Body of pancreas (tissue), 4 donors: Measurements from ENCODE around the gene AGBL3. TPM values are rescaled to one million over a fixed set of nuclear protein-coding genes. Genes with fewer than 3 reads are reported as not detected.
"Not testable (repeated sequence)": the region's sequence is repeated elsewhere in the genome, so short reads cannot be mapped to it uniquely, and the experiment has no call there.

Experiments used
- ATAC-seq: fragments of 150-250 bp; one replicate; pipeline ENCODE4 v1.9.1; 2016
- DNase-seq, 4 donors: peaks; one replicate each; pipeline ENCODE4 v3.0.0-alpha.2; 2019
- H3K27ac ChIP-seq, 4 donors: fragments of 200-600 bp; sonication (generic); 1 replicate in 3 of 4; 2 replicates in 1 of 4; pipeline versions ENCODE4 v1.5.1 to v1.6.1; 2016 to 2019; ENCODE audit warnings: mild to moderate bottlenecking in 1 of 4, mixed read lengths in 1 of 4, moderate library complexity in 1 of 4
- H3K27me3 ChIP-seq, 2 donors: fragments of 200-600 bp; sonication (generic); one replicate each; pipeline ENCODE4 v1.6.0; 2016; ENCODE audit warnings: mild to moderate bottlenecking in 1 of 2
- H3K36me3 ChIP-seq, 2 donors: fragments of 200-600 bp; sonication (generic); replicated peaks in 1 of 2; 2 replicates each; pipeline ENCODE4 v1.5.1; 2016; ENCODE audit warnings: low read depth in 2 of 2; ENCODE audit not compliant: insufficient read depth in 1 of 2
- H3K4me1 ChIP-seq: fragments of 200-600 bp; sonication (generic); one replicate; pipeline ENCODE4 v1.6.0; 2016
- H3K4me3 ChIP-seq, 2 donors: fragments of 200-600 bp; sonication (generic); 1 replicate in 1 of 2; 2 replicates in 1 of 2; pipeline ENCODE4 v1.5.1; 2016 to 2019
- H3K9me3 ChIP-seq, 3 donors: fragments of 200-600 bp; sonication (generic); 1 replicate in 2 of 3; 2 replicates in 1 of 3; pipeline ENCODE4 v1.5.1; 2016
- CTCF ChIP-seq, 7 experiments: fragments of 450-650 bp in 4 of 7; fragments of 200-600 bp in 3 of 7; sonication (generic) in 3 of 7; IDR thresholded peaks; one replicate each; pipeline ENCODE4 v1.5.1; 2016 to 2019; ENCODE audit warnings: antibody characterized with exemption in 7 of 7
- POLR2A ChIP-seq, 3 donors: fragments of 450-650 bp; IDR thresholded peaks; one replicate each; pipeline ENCODE4 v1.6.1; 2016; ENCODE audit warnings: antibody characterized with exemption in 3 of 3, mild to moderate bottlenecking in 2 of 3
- WGBS, 2 donors: methylation state at CpG; one replicate each; pipeline ENCODE4 v1.1.5; 2017; 5-methylcytosine and 5-hydroxymethylcytosine counted together
- intact Hi-C: fragments of 100-400 bp; cut with DNase I; formaldehyde crosslinking; loops from one replicate; pipeline ENCODE4 v1.15.1; 2023
- total RNA-seq, 2 donors: library from RNA; depleted of rRNA; stranded (reverse); fragments of >200 nt; gene quantifications; one replicate each; pipeline ENCODE4 v1.1.0, GENCODE V29; 2016

The AGBL3 gene
- total RNA-seq, 2 donors from 2014 or later = 0.33 to 2.6 TPM

GRCh38 chr7:135023622-135024021, 37.3 kb downstream of the AGBL3 start:
- Histone ChIP-seq H3K4me1 (no peaks in the 10 kb centered on the region), H3K27ac (no peak overlapping the region), H3K36me3 (no peaks in the 10 kb centered on the region), H3K4me3 (no peak overlapping the region), H3K9me3 (no peaks in the 10 kb centered on the region), H3K27me3 (no peaks in the 10 kb centered on the region)
- intact Hi-C loops = no loop called here
- ATAC-seq (no peak), DNase-seq (no peak)
- 92 to 100% methylated on average over 2 of the region's 2 CpGs for WGBS, 2 donors
- TF ChIP-seq POLR2A (IDR thresholded peaks at IDR 0.05) (no peak), CTCF (IDR thresholded peaks at IDR 0.05) (no peak)

- no peak for ATAC-seq
- WGBS, 2 donors = 44 to 46% methylated on average over 2 of the region's 2 CpGs
- intact Hi-C loops = no loop called here
- H3K4me3 ChIP-seq = no peak overlapping the region
- H3K4me1 ChIP-seq = peaks cover 12% of the 10 kb centered on the region
- H3K27ac ChIP-seq = peak overlapping the region in 2 of 4 donors; percentile 15 to 51
- H3K27me3 ChIP-seq = no peaks in the 10 kb centered on the region
- no peaks in the 10 kb centered on the region for H3K9me3 ChIP-seq
- TF ChIP-seq CTCF (IDR thresholded peaks at IDR 0.05) = no peak
- TF ChIP-seq POLR2A (IDR thresholded peaks at IDR 0.05) = no peak
- peak in 1 of 4 donors; percentile 11 for DNase-seq
- H3K36me3 ChIP-seq = no peaks in the 10 kb centered on the region
Observed at GRCh38 chr7:135035252-135035651, 48.9 kb downstream of the AGBL3 start.

GRCh38 chr7:135067017-135067416, 80.7 kb downstream of the AGBL3 start:
- H3K4me1 ChIP-seq, H3K27me3 ChIP-seq, intact Hi-C loops, ATAC-seq, DNase-seq, H3K27ac ChIP-seq, H3K4me3 ChIP-seq, H3K9me3 ChIP-seq, H3K36me3 ChIP-seq: not testable (repeated sequence)
- WGBS, 2 donors = 93 to 100% methylated on average over 4 to 12 of the region's 12 CpGs

- TF ChIP-seq POLR2A (IDR thresholded peaks at IDR 0.05) = no peak
- TF ChIP-seq CTCF (IDR thresholded peaks at IDR 0.05) = no peak
- DNase-seq = no peak
- Histone ChIP-seq H3K36me3 (no peaks in the 10 kb centered on the region), H3K4me1 (no peaks in the 10 kb centered on the region), H3K27me3 (no peaks in the 10 kb centered on the region), H3K9me3 (no peaks in the 10 kb centered on the region), H3K4me3 (no peak overlapping the region), H3K27ac (no peak overlapping the region)
- intact Hi-C loops = no loop called here
- no peak for ATAC-seq
- WGBS, 2 donors = 100% methylated on average over 1 of the region's 1 CpG
Observed at GRCh38 chr7:135074096-135074495, 87.8 kb downstream of the AGBL3 start.

DNA sequence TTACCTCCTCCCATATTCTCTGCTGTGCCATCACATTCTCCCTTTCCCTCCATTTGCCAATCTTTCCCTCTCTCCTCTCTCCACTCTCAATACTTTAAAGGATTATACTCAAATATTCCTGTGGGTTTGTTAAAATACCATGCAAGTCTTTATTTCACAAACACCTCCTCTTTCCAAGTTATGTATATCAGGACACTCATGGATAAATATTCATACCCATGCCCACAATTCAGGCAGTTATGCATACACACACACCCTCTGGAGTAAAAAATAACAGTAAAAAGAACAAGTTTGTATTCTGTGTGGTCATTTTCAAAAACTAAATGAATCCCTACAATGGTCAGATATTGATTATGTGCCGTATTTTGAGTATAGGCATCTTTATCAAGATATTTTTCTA, 88.2 kb downstream of the AGBL3 start:
- 43 to 96% methylated on average over 1 of the region's 1 CpG for WGBS, 2 donors
- Histone ChIP-seq H3K4me3 (no peak overlapping the region), H3K27ac (no peak overlapping the region), H3K4me1 (no peaks in the 10 kb centered on the region), H3K27me3 (no peaks in the 10 kb centered on the region), H3K9me3 (no peaks in the 10 kb centered on the region), H3K36me3 (no peaks in the 10 kb centered on the region)
- DNase-seq = no peak
- intact Hi-C loops = no loop called here
- ATAC-seq = no peak
- TF ChIP-seq POLR2A (IDR thresholded peaks at IDR 0.05) = no peak
- no peak for TF ChIP-seq CTCF (IDR thresholded peaks at IDR 0.05)
